Fibroblast of skin of scalp (primary cell): ENCODE measurements around the gene SBF2.
"Not testable (repeated sequence)": the region's sequence is repeated elsewhere in the genome, so short reads cannot be mapped to it uniquely, and the experiment has no call there.

ENCODE experiments used
- DNase-seq: peaks from one replicate; pipeline ENCODE4 v3.0.0-alpha.2; 2013

Gene SBF2

DNA sequence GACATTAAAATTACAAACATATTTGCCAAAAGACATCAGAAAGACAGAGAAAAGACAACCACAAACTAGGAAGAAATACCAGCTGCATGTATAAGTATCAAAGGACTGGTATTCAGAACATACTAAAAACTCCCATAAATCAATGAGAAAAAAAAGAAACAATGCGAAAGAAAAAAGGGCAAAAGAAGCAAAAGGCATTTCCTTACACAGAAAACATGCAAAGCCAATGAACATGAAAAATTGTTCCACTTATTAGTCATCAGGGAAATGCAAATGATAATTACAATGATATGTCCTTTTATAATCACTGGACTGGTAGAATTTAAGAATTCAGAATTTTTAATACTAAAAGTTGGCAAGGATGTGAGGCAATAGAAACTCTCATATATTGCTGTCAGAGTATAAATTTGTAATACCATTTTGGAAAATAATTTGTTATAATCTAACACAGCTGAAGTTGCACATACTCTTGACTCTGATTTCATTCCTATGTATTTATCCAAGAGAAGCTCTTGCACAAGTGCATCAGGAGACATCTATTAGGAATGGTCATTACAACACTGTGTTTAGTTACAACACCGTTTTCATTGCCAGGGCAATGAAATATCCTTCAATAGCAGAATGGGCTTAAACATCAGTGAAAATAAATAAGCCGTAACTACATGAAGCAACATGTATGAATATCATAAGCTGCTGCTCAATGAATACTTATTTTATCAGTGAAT lies 350.5 kb downstream of the SBF2 start:
- peak; percentile 92 for DNase-seq

DNA sequence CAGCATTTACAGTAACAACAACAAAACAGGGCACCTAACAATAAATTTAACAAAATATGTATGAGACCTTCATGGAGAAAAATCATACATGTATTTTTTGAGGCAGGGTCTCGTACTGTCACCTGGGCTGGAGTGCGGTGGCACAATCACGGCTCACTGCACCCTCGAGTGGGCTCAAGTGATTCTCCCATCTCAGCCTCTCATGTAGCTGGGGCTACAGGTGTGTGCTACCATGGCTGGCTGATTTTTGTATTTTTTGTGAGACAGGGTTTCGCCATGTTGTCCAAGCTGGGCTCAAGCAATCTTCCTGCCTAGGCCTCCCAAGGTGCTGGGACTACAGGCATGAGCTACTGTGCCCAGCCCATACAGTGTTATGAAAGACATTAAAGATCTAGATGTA lies 352.0 kb downstream of the SBF2 start:
- DNase-seq = no peak

DNA sequence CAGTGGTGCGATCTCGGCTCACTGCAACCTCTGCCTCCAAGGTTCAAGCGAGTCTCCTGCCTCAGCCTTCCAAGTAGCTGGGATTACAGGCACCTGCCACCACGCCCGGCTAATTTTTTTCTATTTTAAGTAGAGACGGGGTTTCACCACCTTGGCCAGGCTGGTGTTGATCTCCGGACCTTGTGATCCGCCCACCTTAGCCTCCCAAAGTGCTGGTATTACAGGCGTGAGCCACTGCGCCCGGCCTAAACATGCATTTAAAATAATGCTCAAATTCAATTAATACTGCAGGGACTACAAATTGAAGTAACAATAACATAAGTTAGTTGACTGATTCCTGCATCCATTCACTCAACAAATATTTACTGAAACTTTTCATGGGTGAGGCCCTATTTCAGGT lies 354.9 kb downstream of the SBF2 start:
- not testable (repeated sequence) for DNase-seq

DNA sequence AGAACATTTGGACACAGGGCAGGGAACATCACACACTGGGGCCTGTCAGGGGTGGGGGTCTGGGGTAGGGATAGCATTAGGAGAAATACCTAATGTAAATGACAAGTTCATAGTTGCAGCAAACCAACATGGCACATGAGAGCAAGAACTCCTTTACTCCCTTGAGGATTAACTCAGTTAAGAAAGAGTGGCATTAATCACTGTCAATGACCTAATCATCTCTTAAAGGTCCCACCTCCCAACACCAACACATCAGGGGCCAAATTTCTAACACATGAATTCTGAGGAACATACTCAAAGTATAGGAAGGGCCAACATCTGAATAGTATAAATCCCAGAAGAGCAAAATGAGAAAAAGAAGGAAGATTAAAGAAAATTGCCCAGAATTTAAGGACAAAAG lies 357.3 kb downstream of the SBF2 start:
- no peak for DNase-seq

DNA sequence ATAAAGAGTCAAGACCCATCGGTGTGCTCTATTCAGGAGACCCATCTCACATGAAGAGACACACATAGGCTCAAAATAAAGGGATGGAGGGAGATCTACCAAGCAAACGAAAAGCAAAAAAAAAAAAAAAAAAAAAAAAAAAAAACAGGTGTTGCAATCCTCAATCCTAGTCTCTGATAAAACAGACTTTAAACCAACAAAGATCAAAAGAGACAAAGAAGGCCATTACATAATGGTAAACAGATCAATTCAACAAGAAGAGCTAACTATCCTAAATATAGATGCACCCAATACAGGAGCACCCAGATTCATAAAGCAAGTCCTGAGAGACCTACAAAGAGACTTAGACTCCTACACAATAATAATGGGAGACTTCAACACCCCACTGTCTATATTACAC lies 361.2 kb downstream of the SBF2 start:
- not testable (repeated sequence) for DNase-seq

DNA sequence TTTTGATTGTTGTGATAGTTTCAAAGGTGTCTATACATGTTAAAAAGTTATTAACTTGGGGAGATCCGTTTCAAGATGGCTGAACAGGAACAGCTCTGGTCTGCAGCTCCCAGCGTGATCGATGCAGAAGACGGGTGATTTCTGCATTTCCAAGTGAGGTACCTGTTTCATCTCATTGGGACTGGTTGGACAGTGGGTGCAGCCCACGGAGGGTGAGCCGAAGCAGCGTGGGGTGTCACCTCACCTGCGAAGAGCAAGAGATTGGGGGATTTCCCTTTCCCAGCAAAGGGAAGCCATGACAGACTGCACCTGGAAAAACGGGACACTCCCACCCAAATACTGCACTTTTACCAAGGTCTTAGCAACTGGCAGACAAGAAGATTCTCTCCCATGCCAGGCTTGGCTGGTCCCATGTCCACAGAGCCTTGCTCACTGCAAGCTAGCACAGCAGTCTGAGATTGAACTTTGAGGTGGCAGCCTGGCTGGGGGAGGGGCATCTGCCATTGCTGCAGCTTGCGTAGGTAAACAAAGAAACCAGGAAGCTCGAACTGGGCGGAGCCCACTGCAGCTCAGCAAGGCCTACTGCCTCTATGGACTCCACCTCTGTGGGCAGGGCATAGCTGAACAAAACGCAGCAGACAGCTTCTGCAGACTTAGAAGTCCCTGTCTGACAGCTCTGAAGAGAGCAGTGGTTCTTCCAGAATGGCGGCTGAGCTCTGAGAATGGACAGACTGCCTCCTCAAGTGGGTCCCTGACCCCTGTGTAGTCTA lies 363.3 kb downstream of the SBF2 start:
- not testable (repeated sequence) for DNase-seq

DNA sequence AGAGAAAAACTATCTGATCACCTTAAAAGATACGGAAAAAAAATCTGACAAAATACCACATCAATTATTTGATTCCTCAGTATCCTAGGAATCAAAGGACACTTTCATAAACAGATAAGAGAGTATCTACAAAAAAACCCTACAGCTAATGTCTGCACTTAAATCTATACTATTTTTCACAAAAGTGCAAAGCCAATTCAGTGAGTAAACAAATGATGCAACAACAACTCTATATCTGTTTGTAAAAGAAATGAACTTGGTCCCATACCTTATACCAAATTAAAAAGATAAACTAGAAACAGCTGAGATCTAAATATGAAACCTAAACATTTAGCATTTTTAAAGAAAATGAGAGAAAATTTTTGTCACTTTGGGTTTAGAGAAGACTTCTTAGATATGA lies 366.3 kb downstream of the SBF2 start:
- no peak for DNase-seq

DNA sequence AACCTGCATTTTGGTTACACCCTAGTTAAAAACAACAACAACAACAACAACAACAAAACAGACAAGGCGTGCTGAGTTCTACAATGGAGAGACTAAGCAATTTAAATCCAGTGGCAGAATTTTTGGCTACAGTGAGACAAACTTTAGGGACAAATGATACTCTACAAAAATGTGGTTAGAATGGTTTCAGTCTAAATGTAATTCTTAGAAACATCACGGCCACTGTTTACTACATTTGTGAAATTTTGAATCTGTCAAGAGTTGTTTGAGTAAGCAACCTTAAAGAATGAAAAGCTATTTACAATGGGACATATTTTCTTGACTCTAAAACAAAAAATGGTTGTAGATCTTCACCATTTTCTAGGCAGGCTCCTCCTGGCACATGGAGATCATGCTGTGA lies 370.7 kb downstream of the SBF2 start:
- DNase-seq = no peak

DNA sequence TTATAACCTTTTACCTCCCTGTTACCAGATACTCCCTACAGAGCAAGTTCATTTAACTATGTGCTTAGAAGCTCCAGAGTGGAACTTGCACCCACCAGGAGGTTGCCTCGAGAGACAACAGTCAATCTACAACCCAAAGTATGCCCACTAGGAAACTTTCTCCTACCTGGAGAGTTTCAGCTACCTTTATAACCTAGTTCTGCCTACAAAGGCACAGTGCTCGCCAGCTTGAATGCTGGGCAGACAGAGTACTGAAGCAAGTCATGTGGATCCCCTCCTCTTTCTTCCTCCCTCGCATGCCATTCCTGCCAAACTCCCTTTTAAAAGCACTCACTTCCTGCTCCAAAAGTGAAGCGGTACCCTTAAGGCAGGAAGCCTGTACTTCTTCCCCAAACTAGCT lies 371.2 kb downstream of the SBF2 start:
- DNase-seq = peak; percentile 31

DNA sequence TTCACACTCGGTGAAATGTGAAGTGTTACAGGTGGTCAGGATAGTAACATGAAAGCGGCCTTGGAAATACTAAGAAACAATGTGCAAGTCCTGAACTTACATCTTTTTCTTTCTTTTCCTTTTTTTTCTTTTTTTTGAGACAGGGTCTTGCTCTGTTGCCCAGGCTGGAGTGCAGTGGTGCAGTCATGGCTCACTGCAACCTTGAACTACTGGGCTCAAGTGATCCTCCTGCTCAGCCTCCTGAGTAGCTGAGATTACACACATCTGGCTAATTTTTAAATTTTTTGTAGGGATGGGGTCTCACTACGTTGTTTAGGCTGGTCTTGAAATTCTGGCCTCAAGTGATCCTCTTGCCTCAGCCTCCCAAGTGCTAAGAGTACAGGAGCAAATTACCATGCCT lies 377.5 kb downstream of the SBF2 start:
- no peak for DNase-seq

DNA sequence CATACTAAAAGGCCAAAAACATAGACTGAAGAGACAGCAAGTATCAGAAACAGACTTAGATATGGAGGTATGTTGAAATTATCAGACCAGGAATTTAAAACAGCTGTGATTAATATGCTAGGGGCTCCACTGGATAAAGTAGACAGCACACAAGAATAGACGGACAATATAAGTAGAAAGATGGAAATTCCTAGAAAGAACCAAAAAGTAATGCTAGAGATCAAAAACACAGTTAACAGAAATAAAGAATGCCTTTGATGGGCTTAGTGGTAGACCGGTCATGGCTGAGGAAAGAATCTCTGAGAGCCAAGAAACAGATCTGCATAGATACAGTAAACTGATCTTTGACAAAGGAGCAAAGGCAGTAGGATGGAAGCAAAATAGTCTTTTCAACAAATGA lies 380.0 kb downstream of the SBF2 start:
- DNase-seq = peak; percentile 43

DNA sequence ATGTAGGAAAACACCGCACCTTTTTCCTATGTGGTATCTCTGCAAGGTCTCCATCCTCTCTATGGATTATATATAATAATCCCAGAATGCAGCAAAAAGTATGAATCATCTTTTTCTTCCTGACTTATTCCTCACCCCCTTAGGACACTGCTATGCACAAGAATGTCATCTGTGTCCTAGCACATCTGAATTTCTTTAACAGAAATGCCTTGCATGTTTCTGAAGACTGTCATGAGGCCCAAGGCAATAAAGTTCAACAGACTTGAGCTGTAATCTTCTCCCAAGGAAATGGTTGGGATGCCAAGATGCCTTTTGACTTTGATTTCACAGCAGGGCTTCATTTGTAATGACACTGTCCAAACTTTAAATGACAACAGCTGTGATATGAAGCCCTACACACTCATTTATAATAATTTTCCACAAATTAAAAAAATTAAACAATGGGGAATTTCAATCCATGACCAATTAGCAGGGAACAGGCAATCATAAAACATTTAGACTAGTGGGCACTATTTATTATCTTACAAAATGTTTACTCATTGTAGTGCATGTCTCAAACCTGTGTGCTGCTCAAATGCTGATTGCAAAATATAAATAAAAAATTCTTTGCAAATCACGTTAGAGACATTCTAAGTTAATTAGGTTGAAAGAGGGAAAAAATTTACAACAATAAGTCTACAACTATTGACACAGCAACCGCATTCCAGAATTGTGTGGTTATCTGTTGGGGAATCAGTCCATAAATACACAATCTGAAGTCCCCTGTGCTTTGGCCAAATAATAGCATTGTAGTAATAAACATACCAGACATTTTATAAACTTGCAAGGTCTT lies 387.8 kb downstream of the SBF2 start:
- peak; percentile 99 for DNase-seq

DNA sequence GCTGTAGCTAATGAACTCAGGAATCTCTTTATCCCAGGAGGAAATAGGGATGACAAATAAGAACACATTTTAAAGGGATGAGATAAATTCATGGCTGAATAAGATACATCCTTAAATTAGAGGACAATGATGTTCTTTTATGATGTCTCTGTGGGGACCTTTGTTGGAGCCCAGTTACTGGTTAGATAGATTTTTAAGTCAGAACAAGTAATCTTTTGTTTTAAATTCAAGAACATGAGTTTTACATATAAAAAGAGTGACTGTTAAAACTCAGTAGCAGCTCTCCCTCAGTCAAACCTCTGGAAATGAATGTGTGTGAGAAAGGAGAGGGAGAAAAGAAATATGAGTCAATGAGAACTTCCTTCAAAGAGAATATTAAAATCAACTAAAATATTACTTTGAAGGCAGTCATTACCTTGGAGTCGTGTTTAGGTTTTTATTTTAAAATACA lies 388.5 kb downstream of the SBF2 start:
- DNase-seq = peak; percentile 62

DNA sequence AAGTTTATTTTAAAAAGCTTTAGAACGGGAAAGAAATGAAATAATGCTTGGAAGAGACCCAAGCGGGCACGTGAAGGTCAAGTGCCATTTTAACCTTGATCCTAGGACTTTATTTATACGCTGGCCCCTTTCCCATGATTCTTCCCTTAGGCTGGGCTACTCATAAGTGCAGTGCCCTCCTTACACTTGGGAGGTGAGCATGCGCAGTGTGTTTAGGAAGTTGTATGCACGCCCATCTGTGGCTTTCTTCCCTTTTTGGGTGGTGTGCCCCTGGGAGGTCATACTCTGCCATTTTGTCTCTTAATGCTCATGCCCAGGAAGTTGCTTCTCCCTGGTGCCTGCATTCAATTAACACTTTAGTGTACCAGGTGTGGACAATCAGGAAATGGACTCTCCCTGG lies 390.4 kb downstream of the SBF2 start:
- no peak for DNase-seq

DNA sequence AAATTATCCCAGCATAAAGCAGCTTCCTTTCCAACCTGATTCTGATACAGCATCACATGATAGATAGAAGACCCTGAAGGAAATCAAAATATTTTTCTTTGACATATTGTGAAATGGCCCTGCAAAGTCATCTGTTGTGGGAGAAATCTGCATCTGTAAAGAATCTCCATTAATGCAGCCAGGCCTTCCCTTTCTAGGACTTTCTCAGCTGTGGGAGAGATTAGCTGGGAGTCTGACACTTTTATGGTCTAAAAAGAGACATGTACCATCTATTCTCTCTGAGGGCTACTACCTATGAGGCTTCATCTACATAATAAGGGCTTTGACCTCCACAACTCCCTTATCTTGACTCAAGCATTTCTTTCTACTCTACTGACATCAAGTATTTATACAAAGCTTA lies 392.1 kb downstream of the SBF2 start:
- DNase-seq = peak; percentile 30

DNA sequence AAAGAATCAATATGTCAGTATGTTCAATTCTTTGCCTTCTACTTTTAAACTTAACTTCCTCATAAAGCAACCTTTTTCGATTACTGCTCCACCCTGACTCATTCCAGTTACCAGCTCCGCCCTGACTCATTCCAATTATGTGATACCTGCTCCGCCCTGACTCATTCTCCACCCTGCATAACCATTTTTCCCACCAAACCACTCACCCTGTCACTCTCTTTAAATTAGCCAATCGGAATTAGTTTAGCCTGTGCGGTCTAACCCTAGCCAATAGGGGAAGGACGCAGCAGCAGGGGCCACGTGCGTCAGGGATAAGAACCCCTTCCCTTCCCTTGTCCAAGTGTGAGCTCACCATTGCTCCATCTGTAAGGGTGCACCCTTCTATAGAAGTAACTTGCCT lies 393.8 kb downstream of the SBF2 start:
- DNase-seq = peak; percentile 73

DNA sequence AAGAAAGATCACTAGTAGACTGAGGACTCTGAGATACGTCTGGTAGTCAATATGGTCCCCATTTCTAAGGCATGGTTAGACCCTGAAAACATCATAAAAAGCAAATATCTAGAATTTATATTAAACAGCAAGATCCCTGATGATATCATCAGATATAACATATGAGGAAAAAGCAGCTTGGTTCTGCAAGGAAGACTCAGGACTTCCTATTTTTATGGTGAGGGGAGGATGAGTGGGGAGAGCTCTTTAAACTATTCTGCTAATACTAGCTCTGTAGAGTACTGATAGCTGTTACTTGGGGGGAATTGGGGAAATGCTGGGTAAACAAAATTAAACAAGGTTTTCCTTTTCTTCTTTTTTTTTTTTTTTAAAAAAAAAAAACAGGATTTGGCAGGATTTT lies 394.3 kb downstream of the SBF2 start:
- DNase-seq = no peak

DNA sequence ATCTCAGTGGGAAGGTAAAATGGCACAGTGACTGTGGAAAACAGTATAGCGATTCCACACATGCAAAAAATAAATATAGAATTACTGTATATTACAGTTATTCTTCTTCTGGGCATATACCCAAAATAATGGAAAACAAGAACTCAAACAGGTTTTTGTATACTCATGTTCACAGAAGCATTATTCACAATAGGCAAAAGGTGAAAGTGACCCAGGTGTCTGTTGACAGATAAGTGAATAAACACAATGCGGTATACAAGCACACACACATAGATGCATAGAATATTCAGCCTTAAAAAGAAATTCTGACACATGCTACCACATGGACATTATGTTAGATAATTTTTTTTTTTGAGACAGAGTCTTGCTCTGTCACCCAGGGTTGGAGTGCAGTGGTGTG lies 397.1 kb downstream of the SBF2 start:
- no peak for DNase-seq

DNA sequence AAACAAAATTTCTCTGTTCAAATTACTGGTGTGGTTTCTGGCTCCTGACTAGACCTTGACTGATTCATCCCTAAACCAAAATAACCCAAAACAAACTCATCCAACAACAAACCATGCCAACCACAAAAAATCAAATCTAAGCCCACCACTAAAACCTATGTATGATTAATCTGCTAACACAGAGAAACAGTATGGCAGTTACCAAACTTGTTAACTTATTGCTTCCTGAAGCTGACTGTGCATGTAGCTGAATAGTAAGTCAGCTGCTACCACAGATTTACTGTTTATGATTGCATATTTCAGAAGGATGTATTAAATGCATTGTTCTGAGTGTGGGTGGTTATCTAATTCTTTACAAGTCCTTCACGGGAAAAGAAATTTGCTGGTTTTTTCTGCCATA lies 399.0 kb downstream of the SBF2 start:
- peak; percentile 61 for DNase-seq

DNA sequence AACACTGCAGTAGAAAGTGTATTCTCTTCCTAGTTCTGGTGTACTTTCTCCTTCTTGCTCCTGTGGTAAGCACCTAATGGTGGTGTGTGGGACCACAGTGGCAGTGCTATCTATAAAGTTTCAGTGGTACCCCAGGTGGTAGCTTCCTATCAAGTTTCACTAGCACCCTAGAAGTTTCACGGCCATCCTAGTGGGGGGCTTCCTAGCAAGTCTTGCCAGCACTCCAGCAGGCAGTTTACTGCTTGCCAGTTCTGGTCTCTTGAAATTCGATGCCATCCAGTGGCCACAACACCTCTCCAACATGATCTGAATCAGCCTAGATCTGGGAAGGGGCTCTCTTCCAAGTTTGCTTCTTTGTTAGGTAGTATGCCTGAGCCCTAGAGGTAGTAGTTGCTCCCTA lies 400.5 kb downstream of the SBF2 start:
- DNase-seq = no peak

DNA sequence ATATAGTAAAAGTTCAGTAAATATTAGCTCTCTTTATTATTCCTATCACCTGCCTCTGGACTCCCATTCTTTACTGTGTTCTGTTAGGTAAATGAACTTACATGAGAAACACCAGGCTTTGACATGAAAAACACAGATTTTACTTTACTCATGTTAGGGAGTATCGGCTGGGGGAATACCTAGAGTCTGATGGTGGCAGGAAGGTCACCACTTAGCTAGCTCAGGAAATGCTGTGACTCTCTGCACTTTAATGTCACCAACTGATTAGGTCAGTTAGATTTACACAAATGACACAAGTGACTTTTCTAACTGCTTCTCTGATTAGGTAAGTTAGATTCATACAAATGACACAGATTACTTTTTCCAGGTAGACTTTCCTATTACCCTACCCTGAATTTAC lies 405.1 kb downstream of the SBF2 start:
- no peak for DNase-seq

DNA sequence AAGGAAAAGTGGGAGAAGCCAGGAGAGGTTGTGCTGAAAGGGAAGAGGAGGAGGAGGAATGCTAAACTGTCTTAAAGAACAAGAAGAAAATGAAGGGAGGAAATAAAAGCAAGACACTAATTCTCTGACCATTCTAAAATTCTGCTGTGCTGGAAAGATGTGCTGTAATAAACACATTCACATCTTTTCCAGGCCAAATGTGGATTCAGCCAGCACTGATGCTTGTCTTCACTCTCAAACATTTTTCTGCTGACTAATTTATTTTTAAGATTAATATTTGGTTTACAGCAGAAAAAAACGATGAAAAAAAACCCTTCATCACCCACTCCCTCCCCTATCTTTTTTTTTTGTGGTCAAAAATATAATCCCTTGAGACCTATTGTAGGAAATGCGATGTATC lies 406.5 kb downstream of the SBF2 start:
- DNase-seq = no peak

DNA sequence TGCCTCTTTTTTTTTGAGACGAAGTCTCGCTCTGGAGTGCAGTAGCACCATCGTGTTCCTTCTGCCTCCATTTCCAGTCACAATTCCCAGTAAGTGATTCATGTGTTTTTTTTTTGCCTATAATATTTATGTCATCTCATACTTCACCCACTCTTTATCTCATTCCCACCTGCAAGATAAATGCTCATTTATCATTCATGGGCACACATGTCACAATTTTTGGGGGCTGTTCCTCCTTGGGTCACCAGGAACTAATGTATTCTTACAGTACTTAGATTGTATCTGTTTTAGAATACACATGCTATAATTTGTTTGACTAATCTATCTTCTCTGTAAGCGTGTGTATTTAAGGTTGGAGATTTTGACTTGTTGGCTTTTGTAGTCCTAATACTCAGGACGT lies 407.4 kb downstream of the SBF2 start:
- no peak for DNase-seq
